ENCODE measurements around the gene TRIM5. TPM values are rescaled to one million over a fixed set of nuclear protein-coding genes. Genes with fewer than 3 reads are reported as not detected.

Gene TRIM5
- total and polyA plus RNA-seq, 10 of the 15 experiments (the other 5 are each of a cell fraction or from before 2014, with no cell fraction given), result 20.0 to 59.7 (median 31.8) TPM

DNA sequence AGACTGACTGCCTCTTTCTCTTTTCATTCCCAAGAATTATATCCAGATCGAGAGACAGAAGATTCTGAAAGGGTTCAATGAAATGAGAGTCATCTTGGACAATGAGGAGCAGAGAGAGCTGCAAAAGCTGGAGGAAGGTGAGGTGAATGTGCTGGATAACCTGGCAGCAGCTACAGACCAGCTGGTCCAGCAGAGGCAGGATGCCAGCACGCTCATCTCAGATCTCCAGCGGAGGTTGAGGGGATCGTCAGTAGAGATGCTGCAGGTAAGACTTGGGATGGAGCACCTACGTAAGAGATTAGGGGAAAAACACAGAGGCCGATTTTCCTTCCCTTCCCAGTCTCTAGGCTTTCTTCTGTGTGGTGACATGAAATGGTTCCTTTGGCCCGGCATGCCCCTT lies 13.4 kb upstream of the TRIM5 start:
- H3K36me3 ChIP-seq (ENCODE audit: control insufficient read depth in 2 of 2, insufficient read depth in 2 of 2, low read length in 1 of 2), result peaks cover 6 to 55% of the 10 kb centered on the region in 2 experiments
- ChIA-PET POLR2A (interaction anchor here (4.9 kb wide), 1 partner anchor 7 kb away, joined by 58 read pairs; the partner anchor contains the start of gene TRIM22), SMC1A (ENCODE audit: uncharacterized antibody, unreplicated experiment) (interaction anchor here (1.4 to 6.4 kb wide), 2 partner anchors 8 to 14 kb away, joined by 7 to 52 read pairs; partner anchors contain the start of genes TRIM22 and TRIM5), RAD21 (ENCODE audit: unreplicated experiment) (interaction anchor here (5.5 kb wide), 1 partner anchor 8 kb away, joined by 61 read pairs; the partner anchor contains the start of gene TRIM22), CTCF (interaction anchor here (1.3 to 5.0 kb wide), 3 partner anchors 8 to 14 kb away, joined by 3 to 25 read pairs (median 25); partner anchors contain the start of gene TRIM22)
- H3K27ac ChIP-seq (ENCODE audit: control insufficient read depth, insufficient read depth), result no peak overlapping the region
- peaks cover 66% of the 10 kb centered on the region for H3K79me2 ChIP-seq (ENCODE audit: control insufficient read depth, insufficient read depth, low read length)
- H3K4me2 ChIP-seq (ENCODE audit: control insufficient read depth, insufficient read depth), result peak overlapping the region; percentile 61; the same call in 1 of the 2 replicates
- in situ Hi-C loops (cut with MboI), result loop anchor here (25.0 kb wide), 2 partner anchors 1814 to 1836 kb away; partner anchors contain the start of genes PPFIBP2 and STIM1
- peaks cover 5% of the 10 kb centered on the region for H3K9me3 ChIP-seq (replicated peaks; ENCODE audit: control insufficient read depth, insufficient read depth, low read length)
- no peaks in the 10 kb centered on the region; the same call in 1 of the 2 replicates for H3K4me1 ChIP-seq (ENCODE audit: control insufficient read depth, insufficient read depth, low read length)
- H2AFZ ChIP-seq (ENCODE audit: control insufficient read depth, low read depth, low read length), result no peak overlapping the region
- no peak for ATAC-seq
- no peak overlapping the region for H3K4me3 ChIP-seq
- 0 out of 2 replicates have a peak, but pooled peaks have one; percentile 42 for TF ChIP-seq POLR2A (IDR thresholded peaks at IDR 0.05; ENCODE audit: low read depth, low read length)
- TF ChIP-seq, protein P1, sequence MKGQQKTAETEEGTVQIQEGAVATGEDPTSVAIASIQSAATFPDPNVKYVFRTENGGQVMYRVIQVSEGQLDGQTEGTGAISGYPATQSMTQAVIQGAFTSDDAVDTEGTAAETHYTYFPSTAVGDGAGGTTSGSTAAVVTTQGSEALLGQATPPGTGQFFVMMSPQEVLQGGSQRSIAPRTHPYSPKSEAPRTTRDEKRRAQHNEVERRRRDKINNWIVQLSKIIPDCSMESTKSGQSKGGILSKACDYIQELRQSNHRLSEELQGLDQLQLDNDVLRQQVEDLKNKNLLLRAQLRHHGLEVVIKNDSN (IDR thresholded peaks at IDR 0.05; ENCODE audit: borderline replicate concordance, extremely low read length, insufficient read depth, low read depth, low read length), result no peak
- WGBS (ENCODE audit: insufficient coverage, insufficient replicate concordance, low lambda C conversion rate, missing lambda C conversion rate), result 98% methylated on average over 7 of the region's 7 CpGs
- peaks cover 5% of the 10 kb centered on the region; the same call in 1 of the 2 replicates for H4K20me1 ChIP-seq (ENCODE audit: control insufficient read depth, insufficient read depth)
- H3K27me3 ChIP-seq (replicated peaks in 1 of 2; ENCODE audit: control insufficient read depth in 2 of 2, insufficient read depth in 2 of 2, low read length in 1 of 2), result no peaks in the 10 kb centered on the region
- BruUV-seq (replicated peaks), result no TSS peak
- intact Hi-C loops (cut with micrococcal nuclease; ENCODE audit: unreplicated experiment), result loop anchor here (10.0 kb wide), 1 partner anchor 1047 kb away; no protein-coding TSS in a partner anchor
- no peak for DNase-seq (ENCODE audit: low read depth, low spot score)
- H3K9ac ChIP-seq (ENCODE audit: control insufficient read depth, insufficient read depth, low read length), result no peak overlapping the region
- FAIRE-seq, result no peak

DNA sequence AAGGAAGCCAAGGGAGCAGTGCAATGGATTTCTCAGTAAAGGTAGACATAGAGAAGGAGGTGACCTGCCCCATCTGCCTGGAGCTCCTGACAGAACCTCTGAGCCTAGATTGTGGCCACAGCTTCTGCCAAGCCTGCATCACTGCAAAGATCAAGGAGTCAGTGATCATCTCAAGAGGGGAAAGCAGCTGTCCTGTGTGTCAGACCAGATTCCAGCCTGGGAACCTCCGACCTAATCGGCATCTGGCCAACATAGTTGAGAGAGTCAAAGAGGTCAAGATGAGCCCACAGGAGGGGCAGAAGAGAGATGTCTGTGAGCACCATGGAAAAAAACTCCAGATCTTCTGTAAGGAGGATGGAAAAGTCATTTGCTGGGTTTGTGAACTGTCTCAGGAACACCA lies 11.3 kb upstream of the TRIM5 start:
- SMC1A ChIA-PET (ENCODE audit: uncharacterized antibody, unreplicated experiment), result no interaction called here

More for the DNA sequence above, 11.3 kb upstream of the TRIM5 start:
- ATAC-seq (no peak), FAIRE-seq (no peak), DNase-seq (ENCODE audit: low read depth, low spot score) (no peak)
- TF ChIP-seq RB1 (IDR thresholded peaks at IDR 0.05; ENCODE audit: borderline replicate concordance) (no peak), EED (IDR thresholded peaks at IDR 0.05; ENCODE audit: low read depth) (no peak), BRCA1 (IDR thresholded peaks at IDR 0.05; ENCODE audit: low read depth, low read length) (no peak)
- TF ChIP-seq, protein P2, sequence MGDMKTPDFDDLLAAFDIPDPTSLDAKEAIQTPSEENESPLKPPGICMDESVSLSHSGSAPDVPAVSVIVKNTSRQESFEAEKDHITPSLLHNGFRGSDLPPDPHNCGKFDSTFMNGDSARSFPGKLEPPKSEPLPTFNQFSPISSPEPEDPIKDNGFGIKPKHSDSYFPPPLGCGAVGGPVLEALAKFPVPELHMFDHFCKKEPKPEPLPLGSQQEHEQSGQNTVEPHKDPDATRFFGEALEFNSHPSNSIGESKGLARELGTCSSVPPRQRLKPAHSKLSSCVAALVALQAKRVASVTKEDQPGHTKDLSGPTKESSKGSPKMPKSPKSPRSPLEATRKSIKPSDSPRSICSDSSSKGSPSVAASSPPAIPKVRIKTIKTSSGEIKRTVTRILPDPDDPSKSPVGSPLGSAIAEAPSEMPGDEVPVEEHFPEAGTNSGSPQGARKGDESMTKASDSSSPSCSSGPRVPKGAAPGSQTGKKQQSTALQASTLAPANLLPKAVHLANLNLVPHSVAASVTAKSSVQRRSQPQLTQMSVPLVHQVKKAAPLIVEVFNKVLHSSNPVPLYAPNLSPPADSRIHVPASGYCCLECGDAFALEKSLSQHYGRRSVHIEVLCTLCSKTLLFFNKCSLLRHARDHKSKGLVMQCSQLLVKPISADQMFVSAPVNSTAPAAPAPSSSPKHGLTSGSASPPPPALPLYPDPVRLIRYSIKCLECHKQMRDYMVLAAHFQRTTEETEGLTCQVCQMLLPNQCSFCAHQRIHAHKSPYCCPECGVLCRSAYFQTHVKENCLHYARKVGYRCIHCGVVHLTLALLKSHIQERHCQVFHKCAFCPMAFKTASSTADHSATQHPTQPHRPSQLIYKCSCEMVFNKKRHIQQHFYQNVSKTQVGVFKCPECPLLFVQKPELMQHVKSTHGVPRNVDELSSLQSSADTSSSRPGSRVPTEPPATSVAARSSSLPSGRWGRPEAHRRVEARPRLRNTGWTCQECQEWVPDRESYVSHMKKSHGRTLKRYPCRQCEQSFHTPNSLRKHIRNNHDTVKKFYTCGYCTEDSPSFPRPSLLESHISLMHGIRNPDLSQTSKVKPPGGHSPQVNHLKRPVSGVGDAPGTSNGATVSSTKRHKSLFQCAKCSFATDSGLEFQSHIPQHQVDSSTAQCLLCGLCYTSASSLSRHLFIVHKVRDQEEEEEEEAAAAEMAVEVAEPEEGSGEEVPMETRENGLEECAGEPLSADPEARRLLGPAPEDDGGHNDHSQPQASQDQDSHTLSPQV (IDR thresholded peaks at IDR 0.05), result no peak
- no peak overlapping the region for H2AFZ ChIP-seq (ENCODE audit: control insufficient read depth, low read depth, low read length)
- in situ Hi-C loops (cut with MboI), result loop anchor here (25.0 kb wide), 2 partner anchors 1816 to 1834 kb away; partner anchors contain the start of genes PPFIBP2 and STIM1
- no TSS peak for BruUV-seq (replicated peaks)
- H3K9me3 ChIP-seq (replicated peaks; ENCODE audit: control insufficient read depth, insufficient read depth, low read length), result no peaks in the 10 kb centered on the region; the same call in 1 of the 3 replicates
- ChIA-PET CTCF (interaction anchor here (1.1 kb wide), 1 partner anchor 15 kb away, joined by 5 read pairs; no protein-coding TSS in a partner anchor), RAD21 (ENCODE audit: unreplicated experiment) (interaction anchor here (2.8 kb wide), 1 partner anchor 11 kb away, joined by 10 read pairs; the partner anchor contains the start of gene TRIM5), POLR2A (no interaction called here)
- peaks cover 73% of the 10 kb centered on the region for H3K79me2 ChIP-seq (ENCODE audit: control insufficient read depth, insufficient read depth, low read length)
- H3K27me3 ChIP-seq (replicated peaks in 1 of 2; ENCODE audit: control insufficient read depth in 2 of 2, insufficient read depth in 2 of 2, low read length in 1 of 2), result no peaks in the 10 kb centered on the region
- H3K36me3 ChIP-seq (ENCODE audit: control insufficient read depth in 2 of 2, insufficient read depth in 2 of 2, low read length in 1 of 2), result peaks cover 6 to 44% of the 10 kb centered on the region in 2 experiments
- no peak overlapping the region for H3K4me3 ChIP-seq
- no peaks in the 10 kb centered on the region; the same call in 1 of the 2 replicates for H3K4me1 ChIP-seq (ENCODE audit: control insufficient read depth, insufficient read depth, low read length)
- no peak overlapping the region for H3K9ac ChIP-seq (ENCODE audit: control insufficient read depth, insufficient read depth, low read length)
- intact Hi-C loops (cut with micrococcal nuclease; ENCODE audit: unreplicated experiment), result loop anchor here (10.0 kb wide), 1 partner anchor 1049 kb away; no protein-coding TSS in a partner anchor
- peaks cover 5% of the 10 kb centered on the region; the same call in 1 of the 2 replicates for H4K20me1 ChIP-seq (ENCODE audit: control insufficient read depth, insufficient read depth)
- H3K4me2 ChIP-seq (ENCODE audit: control insufficient read depth, insufficient read depth), result peak overlapping the region; percentile 50; the same call in 1 of the 2 replicates
- WGBS (ENCODE audit: insufficient coverage, insufficient replicate concordance, low lambda C conversion rate, missing lambda C conversion rate), result 100% methylated on average over 2 of the region's 2 CpGs
- no peak overlapping the region for H3K27ac ChIP-seq (ENCODE audit: control insufficient read depth, insufficient read depth)
